Stimulated activated CD4-positive, alpha-beta T cell treated with anti-CD3 and anti-CD28 coated beads, Interleukin-1b, Interleukin-23, amount 100 ng/mL, for 48 hours (primary cell): ENCODE measurements around the gene ISG15.
"Not testable (repeated sequence)": the region's sequence is repeated elsewhere in the genome, so short reads cannot be mapped to it uniquely, and the experiment has no call there.

Experiments
- DNase-seq: peaks from one replicate; pipeline ENCODE4 v3.0.0-alpha.2; 2020

ISG15 gene

GRCh38 chr1:1047407-1047806, 34.1 kb downstream of the ISG15 start:
- no peak for DNase-seq

GRCh38 chr1:1047963-1048362, 34.7 kb downstream of the ISG15 start:
- no peak for DNase-seq

GRCh38 chr1:1048765-1049164, 35.5 kb downstream of the ISG15 start:
- no peak for DNase-seq

GRCh38 chr1:1049318-1050165, 36.2 kb downstream of the ISG15 start:
- no peak for DNase-seq

GRCh38 chr1:1050577-1051052, 37.3 kb downstream of the ISG15 start:
- no peak for DNase-seq

GRCh38 chr1:1051127-1051810, 38.0 kb downstream of the ISG15 start:
- DNase-seq = no peak

- DNase-seq = no peak
Observed at GRCh38 chr1:1052003-1052840, 38.9 kb downstream of the ISG15 start.

GRCh38 chr1:1053022-1053421, 39.7 kb downstream of the ISG15 start:
- DNase-seq = no peak

- DNase-seq = no peak
Observed at GRCh38 chr1:1053682-1054081, 40.4 kb downstream of the ISG15 start.

GRCh38 chr1:1054099-1054700, 40.9 kb downstream of the ISG15 start:
- DNase-seq = no peak

GRCh38 chr1:1054971-1055370, 41.7 kb downstream of the ISG15 start:
- no peak for DNase-seq

- no peak for DNase-seq
Observed at GRCh38 chr1:1055841-1056736, 42.8 kb downstream of the ISG15 start.

GRCh38 chr1:1057769-1058087, 44.4 kb downstream of the ISG15 start:
- not testable (repeated sequence) for DNase-seq

- no peak for DNase-seq
Observed at GRCh38 chr1:1058088-1058905, 45.0 kb downstream of the ISG15 start.

- peak; percentile 39 for DNase-seq
Observed at GRCh38 chr1:1058921-1059493, 45.7 kb downstream of the ISG15 start.

GRCh38 chr1:1059494-1060280, 46.4 kb downstream of the ISG15 start:
- DNase-seq = peak; percentile 89

GRCh38 chr1:1060281-1061000, 47.1 kb downstream of the ISG15 start:
- DNase-seq = no peak

- no peak for DNase-seq
Observed at GRCh38 chr1:1061682-1062345, 48.5 kb downstream of the ISG15 start.
